Activated effector memory CD4-positive, alpha-beta T cell treated with anti-CD3 and anti-CD28 coated beads, Interleukin-2, amount 50 U/mL, for 16 hours (primary cell): ENCODE results near the gene ZBTB2.

Experiments
- DNase-seq: peaks from one replicate; pipeline ENCODE4 v3.0.0-alpha.2; 2020

ZBTB2 gene, protein sequence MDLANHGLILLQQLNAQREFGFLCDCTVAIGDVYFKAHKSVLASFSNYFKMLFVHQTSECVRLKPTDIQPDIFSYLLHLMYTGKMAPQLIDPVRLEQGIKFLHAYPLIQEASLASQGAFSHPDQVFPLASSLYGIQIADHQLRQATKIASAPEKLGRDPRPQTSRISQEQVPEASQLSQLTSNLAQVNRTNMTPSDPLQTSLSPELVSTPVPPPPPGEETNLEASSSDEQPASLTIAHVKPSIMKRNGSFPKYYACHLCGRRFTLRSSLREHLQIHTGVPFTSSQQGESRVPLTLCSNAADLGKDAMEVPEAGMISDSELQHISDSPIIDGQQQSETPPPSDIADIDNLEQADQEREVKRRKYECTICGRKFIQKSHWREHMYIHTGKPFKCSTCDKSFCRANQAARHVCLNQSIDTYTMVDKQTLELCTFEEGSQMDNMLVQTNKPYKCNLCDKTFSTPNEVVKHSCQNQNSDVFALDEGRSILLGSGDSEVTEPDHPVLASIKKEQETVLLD

DNA sequence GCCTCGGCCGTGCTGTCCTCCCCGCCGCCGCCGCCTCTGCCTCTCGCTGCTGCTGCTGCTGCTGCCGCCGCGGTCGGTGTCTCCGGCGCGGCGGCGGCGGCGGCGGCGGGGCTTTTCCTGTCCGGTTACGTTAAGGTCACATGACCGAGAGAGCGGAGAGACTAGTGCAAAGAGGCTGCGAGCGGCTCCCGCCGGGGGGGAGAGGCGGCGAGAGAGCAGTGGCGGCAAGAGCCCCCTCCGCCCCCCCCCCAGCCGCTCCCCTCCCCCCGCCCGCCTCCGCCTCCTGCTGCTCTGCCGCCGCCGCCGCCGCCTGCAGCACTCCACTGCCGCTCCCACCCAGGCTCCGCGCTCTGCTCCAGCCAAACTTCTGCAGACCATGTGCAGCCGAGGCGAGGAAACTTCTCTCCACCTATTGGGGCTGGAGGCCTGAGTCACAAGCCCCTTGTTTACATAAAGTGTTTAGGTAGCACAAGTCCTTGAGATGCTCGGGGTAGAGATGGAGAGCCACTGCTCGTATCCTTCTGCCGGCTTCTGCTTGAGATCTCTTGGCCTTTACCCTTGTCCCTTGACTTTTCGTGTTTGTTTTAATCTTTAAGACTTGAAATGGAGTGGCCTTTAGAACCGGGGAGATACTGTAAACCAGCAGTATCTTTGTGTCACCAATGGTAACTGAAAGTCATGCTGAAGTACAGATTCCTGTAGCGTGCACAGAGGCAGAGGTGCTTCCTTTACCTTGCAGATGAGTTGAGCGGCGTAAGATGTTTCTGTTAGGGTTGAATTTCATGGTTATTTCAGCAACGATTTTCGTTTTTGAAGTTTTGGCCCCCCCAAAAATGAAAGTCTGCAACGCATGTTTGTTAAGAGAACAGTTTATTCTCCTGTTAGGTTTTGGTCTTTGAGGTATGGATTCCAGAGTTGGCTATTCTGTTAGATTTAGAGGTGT lies at the start of gene ZBTB2:
Gene ZBTB2, minus strand, starts transcription at position 89 of the 943 bp plus-strand sequence. CDS start 17,922 bp downstream, outside the sequence.
- peak; percentile 88 for DNase-seq

DNA sequence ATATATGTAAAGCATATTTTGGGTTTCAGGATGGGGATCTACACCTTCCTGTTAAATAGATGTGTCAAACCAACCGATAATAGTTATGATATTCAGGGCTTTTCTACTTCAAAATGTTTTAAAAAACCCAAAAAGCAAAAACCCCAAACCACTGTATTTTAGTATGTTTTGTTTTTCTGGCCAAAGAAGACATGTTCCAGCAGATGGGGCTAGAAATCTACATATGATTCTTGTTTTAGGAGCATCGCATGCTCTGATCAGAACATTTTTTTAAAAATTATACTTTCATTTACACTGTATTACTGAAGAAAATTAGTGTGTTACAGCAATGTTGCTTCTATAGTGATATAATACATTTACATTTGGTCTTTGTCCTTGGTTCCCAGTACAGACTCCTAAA lies 49.6 kb upstream of the ZBTB2 start:
- DNase-seq = no peak

DNA sequence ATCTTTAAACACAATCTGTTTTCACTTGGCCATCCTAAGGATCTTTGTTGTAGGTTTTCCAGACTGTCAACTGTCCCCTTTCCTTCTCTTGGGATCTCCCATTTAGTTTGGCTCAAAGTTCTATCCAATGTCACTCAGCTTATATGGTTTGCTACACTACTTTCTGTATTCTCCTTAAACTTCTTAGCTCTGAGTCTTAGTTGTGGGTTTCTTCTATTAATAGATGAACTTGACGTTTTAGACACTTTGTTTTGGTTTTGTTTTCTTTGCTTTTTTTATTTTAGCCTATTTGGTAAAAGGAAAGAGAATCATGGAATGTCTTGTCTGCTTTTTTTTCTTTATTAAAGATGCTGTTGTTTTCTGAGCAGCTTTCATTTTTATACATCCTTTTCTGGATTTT lies 49.1 kb upstream of the ZBTB2 start:
- no peak for DNase-seq

DNA sequence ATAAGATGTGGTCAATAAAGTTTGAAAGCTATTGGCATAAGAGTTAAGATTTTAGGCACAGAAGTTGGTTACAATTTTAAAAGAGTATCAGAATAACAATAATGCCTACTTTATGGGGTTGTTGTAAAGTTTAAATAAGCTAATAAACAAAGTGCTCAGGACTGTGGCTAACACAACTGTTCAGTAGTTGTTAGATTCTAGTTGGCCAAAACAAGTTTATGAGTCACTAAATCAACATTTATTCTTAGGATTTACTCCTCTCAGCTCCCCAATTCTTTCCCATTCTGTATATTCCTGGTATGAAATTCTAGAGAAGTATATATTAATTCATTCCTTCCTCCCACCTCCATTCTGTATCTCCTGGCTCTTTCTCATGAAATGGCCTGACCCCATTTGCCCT lies 46.0 kb upstream of the ZBTB2 start:
- no peak for DNase-seq

DNA sequence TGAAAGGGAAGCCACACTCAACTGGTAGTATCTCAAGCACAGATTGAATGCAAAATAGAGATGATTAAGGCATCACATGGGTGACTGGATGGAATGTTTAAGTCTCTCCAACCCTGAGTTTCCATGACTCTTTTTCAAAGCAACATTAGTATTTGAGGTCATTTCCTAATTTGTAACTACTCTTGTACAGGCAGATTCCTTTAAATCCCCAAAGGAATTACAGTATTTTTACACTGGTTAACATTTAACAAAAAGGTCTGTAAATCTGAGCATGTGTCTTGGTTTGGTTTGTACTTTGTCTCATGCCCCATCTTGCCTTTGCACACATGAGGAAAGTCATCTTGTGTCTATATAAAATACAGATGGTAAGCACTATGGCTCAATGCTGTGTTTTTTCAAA lies 45.4 kb upstream of the ZBTB2 start:
- DNase-seq = no peak

DNA sequence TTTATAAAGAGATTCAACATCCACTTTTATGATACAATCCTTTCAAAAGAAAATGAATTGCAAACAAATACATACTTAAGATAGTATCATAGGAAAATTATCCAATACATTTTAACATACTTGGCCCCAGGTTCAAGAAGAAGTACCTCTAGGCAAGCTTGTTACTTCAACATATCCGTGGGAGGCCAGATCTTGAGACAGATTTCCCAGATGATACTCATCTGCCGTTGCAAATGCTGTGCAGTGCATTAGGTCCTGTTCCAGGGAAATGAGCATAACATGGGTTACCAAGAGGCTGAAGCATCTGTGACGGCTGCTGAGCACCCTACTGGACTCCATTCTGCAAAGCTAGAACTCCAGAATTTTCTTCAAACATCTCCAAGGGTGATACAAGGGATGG lies 44.9 kb upstream of the ZBTB2 start:
- no peak for DNase-seq

DNA sequence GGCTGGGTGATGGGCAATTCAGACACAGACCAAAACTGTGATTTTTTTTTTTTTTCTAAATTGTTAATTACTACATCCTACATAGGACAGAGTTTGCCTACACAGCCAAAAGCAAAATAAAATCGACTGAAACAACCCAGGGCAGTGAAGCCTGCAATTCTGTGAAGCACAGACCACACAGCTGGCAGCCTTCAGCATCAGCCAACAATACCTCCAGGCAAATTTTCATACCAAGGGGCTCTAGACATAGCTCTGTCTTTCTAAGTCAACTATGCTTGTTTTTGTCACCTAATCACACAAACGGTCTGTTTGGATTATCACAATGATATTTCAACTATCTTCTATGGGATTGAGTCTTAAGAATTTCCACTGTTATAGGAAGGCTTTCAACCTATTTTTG lies 43.0 kb upstream of the ZBTB2 start:
- no peak for DNase-seq

DNA sequence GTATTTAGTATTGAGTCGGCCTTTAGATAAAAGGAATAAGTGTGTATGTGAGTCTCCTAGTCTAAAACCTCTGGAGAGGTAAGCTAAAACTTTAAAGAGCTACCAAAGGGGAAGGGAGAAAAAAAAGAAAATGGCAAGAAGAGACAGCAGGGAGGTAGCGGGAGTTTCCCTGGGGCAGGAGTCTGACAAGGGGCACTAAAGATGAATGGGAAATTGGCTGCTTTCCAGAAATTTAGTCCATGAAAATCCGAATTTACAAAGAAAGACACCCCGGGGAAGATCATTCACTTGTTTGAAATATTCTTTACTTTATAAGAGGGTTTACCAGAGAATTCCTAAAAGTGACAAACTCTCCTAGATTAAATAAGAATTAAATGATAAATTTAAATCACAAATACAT lies 41.3 kb upstream of the ZBTB2 start:
- no peak for DNase-seq

DNA sequence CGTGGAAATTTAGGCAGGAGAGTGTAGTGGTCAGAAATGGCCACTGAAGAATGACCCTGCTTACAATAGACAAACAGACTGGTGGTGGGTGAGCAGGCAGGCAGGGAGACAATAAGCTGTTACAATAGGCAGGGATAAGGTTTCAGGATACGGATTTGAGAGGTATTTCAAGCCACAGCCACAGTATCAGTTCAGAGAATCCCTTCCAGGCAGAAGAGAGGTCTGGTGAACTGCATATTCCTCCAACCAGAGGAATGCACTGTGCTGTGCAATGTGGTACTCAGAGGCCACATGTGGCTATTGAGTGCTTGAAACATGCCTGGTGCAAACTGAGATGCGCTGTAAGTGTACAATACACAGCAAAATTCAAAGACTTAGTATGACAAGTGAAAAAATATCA lies 40.0 kb upstream of the ZBTB2 start:
- no peak for DNase-seq

DNA sequence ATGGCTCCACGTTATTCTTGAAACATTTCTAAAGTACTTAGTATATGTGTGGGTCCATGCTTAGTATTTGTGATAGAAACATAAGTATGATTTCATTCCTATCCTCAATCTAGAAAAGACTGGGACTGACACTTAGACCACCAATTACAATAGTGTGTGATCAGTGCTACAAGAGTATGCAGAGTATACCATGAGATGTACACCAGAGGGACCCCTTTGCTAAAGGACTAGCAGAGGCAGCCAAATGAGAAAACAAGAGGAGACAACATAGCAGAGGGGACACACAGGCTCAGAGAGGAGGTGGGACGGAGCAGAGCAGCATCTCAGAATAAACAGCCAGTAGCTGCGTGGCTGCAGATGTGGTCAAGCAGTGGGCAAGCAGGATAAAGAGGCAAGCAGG lies 39.5 kb upstream of the ZBTB2 start:
- no peak for DNase-seq

DNA sequence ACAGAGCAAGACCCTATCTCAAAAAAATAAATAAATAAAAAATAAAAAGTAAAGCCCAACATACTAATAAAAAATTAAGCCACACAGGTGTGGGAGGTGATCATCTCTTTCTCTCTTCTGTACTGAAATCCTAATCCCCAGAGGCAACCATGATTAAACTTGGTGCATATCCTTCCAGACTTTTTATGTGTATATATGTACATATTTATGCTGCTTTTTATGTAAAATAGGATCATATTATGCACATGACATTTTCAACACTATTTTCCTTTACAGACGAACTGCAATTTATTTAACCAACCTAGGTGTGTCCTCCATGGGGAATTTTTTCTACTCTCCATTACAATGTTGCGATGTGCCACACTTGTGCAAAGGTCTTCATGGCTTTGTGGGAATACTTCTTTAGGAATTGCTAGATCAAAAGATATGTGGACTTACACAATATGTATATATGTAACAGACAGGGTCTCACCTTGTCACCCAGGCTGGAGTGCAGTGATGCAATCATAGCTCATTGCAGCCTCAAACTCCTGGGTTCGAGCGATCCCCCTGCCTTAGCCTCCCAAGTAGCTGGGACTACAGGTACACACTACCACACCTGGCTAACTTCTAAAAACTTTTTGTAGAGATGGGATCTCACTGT lies 36.9 kb upstream of the ZBTB2 start:
- DNase-seq = no peak

DNA sequence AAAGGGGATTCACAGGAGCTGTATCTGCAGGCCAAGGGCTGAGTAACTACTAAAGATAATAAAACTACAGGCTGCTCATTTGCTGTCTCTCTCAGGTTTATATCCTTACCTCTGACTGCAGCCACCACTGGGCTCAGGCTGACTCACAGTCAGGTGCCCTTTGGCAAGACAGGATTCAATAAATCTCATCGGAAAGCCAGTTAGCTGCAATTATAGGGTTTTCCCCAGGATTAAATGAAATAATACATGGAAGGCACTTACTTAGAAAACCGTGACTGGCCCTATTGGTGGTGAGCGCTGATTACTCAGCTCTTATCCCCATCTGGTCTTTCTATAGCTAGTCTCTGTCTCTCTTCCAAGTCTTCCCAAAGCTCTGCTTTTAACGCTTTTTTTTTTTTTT lies 34.2 kb upstream of the ZBTB2 start:
- no peak for DNase-seq

DNA sequence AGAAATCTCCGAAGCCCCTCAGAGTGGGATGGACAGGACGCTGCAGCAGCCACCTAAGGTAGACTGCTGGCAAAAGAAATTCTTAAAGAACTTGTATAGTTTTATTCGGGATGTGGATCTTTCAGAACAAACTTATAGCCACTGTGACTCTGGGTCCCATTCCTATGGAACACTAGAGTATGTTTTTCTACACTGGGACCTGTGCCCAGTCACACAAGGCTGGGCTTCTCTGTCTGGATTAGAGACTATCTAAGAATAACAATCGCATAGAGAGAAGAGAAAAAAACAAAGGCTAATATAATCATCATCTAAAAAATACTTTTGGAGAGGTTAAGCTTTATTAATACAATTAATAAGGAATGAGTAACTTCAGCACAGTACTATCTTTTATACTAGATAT lies 31.6 kb upstream of the ZBTB2 start:
- no peak for DNase-seq

DNA sequence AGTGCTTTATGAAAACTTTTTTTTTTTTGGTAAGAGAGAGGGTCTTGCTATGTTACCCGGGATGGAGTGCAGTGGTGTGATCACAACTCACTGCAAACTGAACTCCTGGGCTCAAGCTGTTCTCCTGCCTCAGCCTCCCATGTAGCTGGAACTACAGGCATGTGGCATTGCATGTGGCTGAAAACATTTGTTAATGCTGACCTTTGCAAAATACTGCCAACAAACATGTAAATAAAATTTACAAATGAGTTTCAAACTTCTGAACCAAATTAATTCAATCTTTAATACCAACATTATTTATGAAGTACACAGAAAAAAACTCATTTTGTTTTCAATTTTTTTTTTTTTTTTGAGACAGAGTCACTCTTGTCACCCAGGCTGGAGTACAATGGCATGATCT lies 26.1 kb upstream of the ZBTB2 start:
- DNase-seq = no peak

DNA sequence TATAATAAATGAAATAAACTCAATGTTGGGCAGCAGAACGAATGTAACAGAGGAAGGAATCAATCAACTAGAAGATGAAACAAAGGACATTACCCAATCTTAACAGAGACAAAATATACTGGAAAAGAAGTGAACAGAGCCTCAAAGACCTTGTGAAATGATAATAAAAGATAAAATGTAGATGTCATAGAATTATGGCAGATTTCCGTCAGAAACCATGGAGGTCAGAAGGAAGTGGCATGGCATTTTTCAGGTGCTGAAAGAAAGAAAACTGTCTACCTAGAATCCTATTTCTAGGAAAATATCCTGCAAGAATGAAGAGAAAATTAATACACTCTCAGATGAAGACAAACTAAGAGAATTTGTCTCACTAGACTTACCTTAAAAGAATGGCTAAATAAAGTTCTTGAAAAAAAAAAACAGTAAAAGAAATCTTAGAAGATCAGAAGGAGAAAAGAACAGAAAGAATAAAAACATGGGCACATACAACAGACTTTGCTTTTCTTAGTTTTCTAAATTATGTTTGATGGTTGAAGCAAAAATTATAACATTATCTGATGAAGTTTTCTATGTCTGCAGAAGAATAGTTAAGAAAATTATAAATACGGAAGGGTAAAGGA lies 23.4 kb upstream of the ZBTB2 start:
- DNase-seq = no peak

DNA sequence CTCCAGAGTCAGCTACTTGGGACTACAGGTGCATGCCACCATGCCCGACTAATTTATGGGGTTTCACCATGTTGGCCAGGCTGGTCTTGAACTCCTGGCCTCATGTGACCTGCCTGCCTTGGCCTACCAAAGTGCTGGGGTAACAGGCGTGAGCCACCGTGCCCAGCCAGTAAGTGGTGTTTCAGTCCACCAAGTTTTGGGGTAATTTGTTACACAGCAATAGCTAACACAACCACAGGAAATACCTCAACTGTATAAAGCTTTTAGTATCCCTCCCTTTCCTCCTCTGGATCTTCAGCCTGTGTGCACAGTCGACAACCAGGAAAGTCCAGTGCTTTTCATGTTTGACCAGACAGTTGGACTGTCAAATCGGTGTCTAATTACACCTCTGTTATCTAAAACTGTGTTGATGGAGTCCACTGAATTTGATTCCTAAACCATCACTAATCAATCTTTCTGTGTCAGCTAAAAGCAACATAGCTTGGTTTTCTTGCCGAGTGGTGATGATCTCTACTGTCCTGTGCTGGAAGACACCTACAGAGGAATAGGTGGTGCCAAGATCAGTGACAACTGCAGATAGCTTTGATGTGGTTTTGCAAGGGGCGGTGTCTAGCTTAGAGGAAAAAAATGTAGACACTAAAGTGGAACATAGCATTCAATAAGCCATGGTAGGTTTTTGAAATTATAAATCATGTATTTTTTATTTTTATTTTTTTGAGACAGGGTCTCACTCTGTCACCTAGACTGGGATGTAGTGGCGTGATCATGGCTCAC lies 22.2 kb upstream of the ZBTB2 start:
- DNase-seq = peak; percentile 78

DNA sequence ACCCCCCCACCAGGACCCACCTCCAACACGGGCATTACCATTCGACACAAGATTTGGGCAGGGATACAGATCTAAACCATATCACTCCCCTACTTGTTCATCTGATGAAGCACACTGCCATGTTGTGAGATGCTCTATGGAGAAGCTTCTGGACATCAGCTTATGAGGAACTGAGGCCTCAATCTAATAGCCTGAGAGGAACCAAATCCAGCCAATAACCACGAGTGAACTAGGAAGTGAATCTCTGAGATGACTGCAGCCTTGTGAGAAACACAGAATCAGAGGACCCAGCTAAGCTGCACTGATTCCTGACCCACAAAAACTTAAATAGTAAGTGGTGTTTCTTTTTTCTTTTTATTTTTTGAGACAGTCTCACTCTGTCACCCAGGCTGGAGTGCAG lies 21.6 kb upstream of the ZBTB2 start:
- DNase-seq = no peak

DNA sequence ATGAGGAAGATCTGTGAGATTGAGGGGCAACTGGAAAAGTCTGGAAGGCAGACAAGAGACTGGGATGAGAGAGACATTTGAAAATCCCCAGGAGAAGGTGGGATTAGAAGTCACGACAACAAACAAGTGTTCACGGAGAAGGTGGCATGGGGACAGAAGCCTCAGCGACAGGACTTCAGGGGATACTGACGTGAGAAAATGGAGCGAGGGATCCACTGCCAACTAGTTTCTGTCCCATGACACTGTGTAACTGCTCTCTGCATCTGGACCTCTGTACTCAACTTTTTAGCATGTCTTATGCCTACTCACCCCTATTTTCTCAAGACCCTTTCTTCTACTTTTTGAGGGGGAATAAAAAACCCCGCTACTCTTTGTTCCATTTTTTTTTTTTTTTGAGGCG lies 18.3 kb upstream of the ZBTB2 start:
- DNase-seq = no peak

DNA sequence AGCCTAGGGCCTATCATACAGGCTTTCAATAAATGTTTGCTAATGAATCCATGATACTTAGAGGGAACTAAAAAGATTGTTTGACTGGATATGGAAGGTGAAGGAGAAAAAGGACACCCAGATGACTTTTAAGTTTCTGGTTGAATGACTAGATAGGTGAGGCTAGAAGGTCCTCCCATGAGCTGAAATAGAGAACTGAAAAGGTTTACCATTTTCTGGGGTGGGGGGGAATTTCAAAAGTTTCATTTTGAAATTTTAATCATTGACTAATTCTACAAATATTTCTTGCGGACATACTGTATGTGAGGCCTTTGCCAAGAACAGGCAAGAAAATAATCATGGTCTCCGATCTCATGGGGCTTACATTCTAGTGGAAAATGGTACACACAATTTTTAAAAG lies 17.9 kb upstream of the ZBTB2 start:
- DNase-seq = no peak

DNA sequence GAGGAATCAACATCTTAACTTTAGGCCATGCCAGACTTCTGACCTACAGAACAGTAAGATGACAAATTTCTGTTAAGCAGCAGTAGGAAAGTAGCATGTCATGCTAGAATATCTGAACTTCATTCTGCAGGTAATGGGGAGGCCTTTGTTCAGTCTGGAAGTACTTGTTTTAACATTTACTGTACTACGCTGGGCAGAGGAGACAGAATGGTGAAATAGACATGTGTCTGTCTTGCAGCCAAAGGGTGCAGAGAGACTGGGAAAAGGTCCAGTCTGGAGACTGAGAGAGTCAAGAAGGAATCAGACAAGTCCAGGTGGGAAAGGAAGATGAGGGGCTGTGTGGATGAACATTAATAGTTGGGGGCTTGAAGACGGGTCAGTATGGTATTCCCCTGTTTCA lies 17.5 kb upstream of the ZBTB2 start:
- no peak for DNase-seq

DNA sequence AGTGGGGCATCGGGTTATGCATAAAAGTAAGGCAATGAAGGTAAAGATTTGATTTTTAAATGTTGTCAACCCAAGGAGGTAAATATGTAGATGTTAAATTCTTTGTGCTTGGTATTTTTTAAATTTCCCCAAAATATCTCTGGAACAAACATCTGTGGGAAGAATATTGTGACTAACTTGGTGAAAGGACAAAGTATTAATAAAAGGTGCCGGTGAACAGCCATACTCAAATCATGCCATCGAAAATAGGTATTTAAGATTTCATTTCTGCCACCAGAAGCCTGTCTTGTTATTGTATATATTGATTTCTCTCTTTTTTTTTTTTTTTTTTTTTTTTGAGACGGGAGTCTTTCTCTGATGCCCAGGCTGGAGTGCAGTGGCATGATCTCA lies 12.6 kb upstream of the ZBTB2 start:
- no peak for DNase-seq

DNA sequence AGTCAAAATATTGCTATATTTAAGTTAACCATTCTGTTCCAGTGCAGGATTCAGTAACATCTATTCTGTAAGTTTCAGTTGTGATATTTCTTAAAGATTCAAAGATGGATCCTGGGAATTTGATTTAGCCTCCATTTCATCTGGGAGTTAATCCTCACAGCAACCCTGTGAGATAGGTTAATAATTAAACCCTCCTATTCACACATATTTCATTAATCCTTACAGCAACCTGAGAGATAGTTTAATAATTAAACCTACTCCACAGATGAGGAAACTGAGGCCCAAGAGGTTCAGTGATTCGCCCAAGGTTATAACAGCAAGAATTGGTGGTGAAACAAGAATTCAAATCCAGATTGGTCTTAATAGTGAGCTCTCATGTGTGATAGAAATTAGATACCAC lies 10.9 kb upstream of the ZBTB2 start:
- DNase-seq = no peak
